ENCODE results near the gene TMEM115.
"Not testable (repeated sequence)": the region's sequence is repeated elsewhere in the genome, so short reads cannot be mapped to it uniquely, and the experiment has no call there.

The TMEM115 gene

GRCh38 chr3:50314342-50314741, 45.0 kb downstream of the TMEM115 start:
- no peak for DNase-seq

GRCh38 chr3:50312041-50312440, 47.3 kb downstream of the TMEM115 start:
- DNase-seq: not testable (repeated sequence)

All from CD4-positive, alpha-beta T cell treated with Interleukin-17A for 1 hour (primary cell).